ENCODE results near the gene LIMS2. TPM values are rescaled to one million over a fixed set of nuclear protein-coding genes. Genes with fewer than 3 reads are reported as not detected.

The LIMS2 gene
- total RNA-seq, 4 donors from 2014 or later: 86.1 to 111 (median 98.1) TPM

DNA sequence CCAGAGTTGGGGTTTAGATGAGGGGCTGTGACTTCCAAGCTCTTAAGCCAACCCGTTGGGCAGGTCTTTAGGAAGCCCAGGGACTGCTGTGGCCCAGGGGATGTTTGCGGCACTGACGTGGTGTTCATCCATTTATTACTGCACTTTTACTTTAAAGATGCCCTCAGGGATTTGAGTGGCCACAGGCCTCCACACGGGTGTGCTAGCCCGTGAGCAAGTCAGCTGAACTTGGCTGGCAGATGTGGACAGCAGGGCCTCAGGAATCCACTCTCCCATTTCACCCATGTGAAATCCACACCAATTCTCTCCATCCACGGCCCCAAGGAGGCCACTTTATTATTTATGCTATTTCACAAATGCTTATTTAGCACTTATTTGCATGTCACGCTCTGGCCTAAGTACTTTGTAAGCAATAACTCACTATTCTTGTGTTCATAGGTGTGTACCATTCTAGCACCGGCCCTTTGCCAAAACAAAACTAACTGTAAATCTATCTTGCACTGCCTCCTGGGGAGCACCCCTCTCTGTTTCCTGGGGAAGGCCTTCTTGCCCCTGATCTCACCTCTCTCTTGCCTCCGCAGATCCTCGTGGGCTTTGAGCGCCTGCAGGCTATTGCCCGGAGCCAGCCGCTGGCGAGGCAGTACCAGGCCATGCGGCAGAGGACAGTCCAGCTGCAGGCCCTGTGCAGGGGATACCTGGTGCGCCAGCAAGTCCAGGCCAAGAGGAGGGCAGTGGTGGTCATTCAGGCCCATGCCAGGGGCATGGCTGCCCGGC, 68.5 kb downstream of the LIMS2 start:
- DNase-seq (ENCODE audit: low spot score in 2 of 2): no peak
- peaks cover 0 to 27% (median 0%) of the 10 kb centered on the region in 4 donors for H3K9me3 ChIP-seq
- H3K4me3 ChIP-seq: no peak overlapping the region
- no peaks in the 10 kb centered on the region for H3K27me3 ChIP-seq
- no peak overlapping the region for H3K27ac ChIP-seq
- TF ChIP-seq EP300 (IDR thresholded peaks at IDR 0.05): no peak
- no peak for TF ChIP-seq POLR2A (IDR thresholded peaks at IDR 0.05)
- TF ChIP-seq, protein P1, sequence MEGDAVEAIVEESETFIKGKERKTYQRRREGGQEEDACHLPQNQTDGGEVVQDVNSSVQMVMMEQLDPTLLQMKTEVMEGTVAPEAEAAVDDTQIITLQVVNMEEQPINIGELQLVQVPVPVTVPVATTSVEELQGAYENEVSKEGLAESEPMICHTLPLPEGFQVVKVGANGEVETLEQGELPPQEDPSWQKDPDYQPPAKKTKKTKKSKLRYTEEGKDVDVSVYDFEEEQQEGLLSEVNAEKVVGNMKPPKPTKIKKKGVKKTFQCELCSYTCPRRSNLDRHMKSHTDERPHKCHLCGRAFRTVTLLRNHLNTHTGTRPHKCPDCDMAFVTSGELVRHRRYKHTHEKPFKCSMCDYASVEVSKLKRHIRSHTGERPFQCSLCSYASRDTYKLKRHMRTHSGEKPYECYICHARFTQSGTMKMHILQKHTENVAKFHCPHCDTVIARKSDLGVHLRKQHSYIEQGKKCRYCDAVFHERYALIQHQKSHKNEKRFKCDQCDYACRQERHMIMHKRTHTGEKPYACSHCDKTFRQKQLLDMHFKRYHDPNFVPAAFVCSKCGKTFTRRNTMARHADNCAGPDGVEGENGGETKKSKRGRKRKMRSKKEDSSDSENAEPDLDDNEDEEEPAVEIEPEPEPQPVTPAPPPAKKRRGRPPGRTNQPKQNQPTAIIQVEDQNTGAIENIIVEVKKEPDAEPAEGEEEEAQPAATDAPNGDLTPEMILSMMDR (IDR thresholded peaks at IDR 0.05): no peak
- 85 to 90% methylated on average over 17 of the region's 17 CpGs for WGBS, 2 donors
- no peaks in the 10 kb centered on the region for H3K36me3 ChIP-seq
- no peaks in the 10 kb centered on the region for H3K4me1 ChIP-seq

DNA sequence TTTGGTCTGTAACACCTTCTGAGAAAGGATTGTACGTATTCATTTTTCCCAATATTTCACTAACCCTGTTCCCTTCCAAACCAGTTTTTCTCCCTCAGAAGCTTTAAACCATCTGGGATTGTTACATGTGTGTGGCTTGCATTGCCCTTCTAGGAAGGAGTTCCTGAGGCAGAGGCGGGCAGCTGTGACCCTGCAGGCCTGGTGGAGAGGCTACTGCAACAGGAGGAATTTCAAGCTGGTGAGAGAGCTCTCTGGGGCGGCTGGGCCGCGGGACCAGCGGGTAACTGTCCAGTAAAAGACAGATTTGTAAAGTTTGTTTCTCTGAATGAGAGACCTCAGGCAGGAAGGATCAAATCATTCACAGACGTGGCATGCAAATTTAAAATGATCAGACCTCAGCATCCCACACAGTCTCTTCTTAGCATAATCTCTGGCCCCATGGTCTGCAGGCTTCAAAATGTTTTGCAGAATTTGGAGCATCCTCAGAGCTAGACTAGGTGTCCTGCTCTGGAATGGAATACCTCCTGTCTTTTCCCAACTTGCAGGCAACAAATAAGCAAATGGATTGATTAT, 69.6 kb downstream of the LIMS2 start:
- Histone ChIP-seq H3K27me3 (no peaks in the 10 kb centered on the region), H3K9me3 (peaks cover 0 to 16% (median 0%) of the 10 kb centered on the region in 4 donors), H3K4me1 (no peaks in the 10 kb centered on the region), H3K27ac (no peak overlapping the region), H3K4me3 (no peak overlapping the region), H3K36me3 (no peaks in the 10 kb centered on the region)
- DNase-seq (ENCODE audit: low spot score in 2 of 2): no peak
- no peak for TF ChIP-seq POLR2A (IDR thresholded peaks at IDR 0.05)
- no peak for TF ChIP-seq EP300 (IDR thresholded peaks at IDR 0.05)
- TF ChIP-seq, protein P1 (IDR thresholded peaks at IDR 0.05): no peak
- 61 to 69% methylated on average over 7 of the region's 7 CpGs for WGBS, 2 donors

DNA sequence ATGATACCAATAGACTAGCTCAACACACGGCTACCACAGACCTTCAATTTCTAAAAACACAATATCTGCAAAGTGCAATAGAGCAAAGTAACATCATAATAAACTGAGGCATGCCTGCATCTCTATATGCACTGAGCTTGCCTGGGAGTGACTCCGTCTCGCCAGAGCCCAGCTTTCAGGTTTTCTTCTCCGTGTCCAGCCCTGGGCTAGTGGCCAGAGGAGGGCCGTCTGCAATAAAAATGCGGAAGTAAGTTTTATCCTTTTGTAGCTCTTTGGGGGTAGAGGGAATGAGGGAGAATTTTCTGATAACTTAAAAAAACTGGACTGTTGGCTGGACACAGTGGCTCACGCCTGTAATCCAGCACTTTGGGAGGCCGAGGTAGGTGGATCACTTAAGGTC, 70.3 kb downstream of the LIMS2 start:
- Histone ChIP-seq H3K9me3 (peaks cover 0 to 11% (median 0%) of the 10 kb centered on the region in 4 donors), H3K27ac (no peak overlapping the region), H3K4me3 (no peak overlapping the region), H3K27me3 (no peaks in the 10 kb centered on the region), H3K36me3 (no peaks in the 10 kb centered on the region), H3K4me1 (no peaks in the 10 kb centered on the region)
- no peak for TF ChIP-seq EP300 (IDR thresholded peaks at IDR 0.05)
- TF ChIP-seq POLR2A (IDR thresholded peaks at IDR 0.05): no peak
- TF ChIP-seq, protein P1 (IDR thresholded peaks at IDR 0.05): no peak
- no peak for DNase-seq (ENCODE audit: low spot score in 2 of 2)
- WGBS, 2 donors: 79 to 81% methylated on average over 8 of the region's 8 CpGs

DNA sequence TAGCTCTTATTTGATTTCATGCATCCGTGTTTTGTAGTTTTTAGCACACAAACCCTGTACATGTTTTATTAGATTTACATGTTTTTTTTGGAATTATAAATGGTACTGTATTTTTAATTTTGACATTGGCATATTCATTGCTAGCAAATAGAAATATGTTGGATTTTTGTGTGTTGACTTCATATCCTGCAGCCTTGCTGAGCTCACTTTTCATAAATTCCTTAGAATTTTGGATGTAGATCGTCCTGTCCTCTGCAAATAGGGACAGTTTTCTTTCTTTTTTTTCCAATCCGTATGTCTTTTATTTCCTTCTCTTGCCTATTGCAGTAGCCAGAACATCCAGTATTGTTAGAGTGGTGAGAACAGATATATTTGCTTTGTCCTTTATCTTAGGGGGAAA, 76.1 kb downstream of the LIMS2 start:
- Histone ChIP-seq H3K36me3 (no peaks in the 10 kb centered on the region), H3K4me1 (no peaks in the 10 kb centered on the region), H3K27me3 (no peaks in the 10 kb centered on the region), H3K9me3 (peaks cover 0 to 11% (median 0%) of the 10 kb centered on the region in 4 donors), H3K27ac (no peak overlapping the region), H3K4me3 (no peak overlapping the region)
- no peak for DNase-seq (ENCODE audit: low spot score in 2 of 2)
- 43 to 44% methylated on average over 3 of the region's 3 CpGs for WGBS, 2 donors
- TF ChIP-seq, protein P1 (IDR thresholded peaks at IDR 0.05): no peak
- TF ChIP-seq EP300 (IDR thresholded peaks at IDR 0.05) (no peak), POLR2A (IDR thresholded peaks at IDR 0.05) (no peak)

DNA sequence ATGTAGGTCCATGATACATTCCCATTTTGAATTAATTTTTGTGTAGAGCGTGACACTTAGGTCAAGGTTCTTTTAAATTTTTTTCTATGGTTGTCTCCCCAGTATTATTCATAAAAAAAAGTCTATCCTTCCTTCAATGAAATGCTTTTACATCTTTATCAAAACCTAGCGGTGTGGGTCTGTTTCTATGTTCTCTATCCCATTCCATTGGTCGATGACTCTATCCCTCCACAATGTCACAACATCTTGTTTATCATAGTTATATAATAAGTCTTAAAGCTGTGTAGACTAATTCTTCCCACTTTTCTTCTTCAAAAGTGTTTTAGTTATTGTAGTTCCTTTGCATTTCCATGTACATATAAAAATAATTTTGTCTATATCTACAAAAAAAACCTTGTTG, 76.6 kb downstream of the LIMS2 start:
- Histone ChIP-seq H3K36me3 (no peaks in the 10 kb centered on the region), H3K9me3 (peaks cover 0 to 8% (median 0%) of the 10 kb centered on the region in 4 donors), H3K4me3 (no peak overlapping the region), H3K27me3 (no peaks in the 10 kb centered on the region), H3K4me1 (no peaks in the 10 kb centered on the region), H3K27ac (no peak overlapping the region)
- TF ChIP-seq POLR2A (IDR thresholded peaks at IDR 0.05): no peak
- no peak for TF ChIP-seq EP300 (IDR thresholded peaks at IDR 0.05)
- TF ChIP-seq, protein P1 (IDR thresholded peaks at IDR 0.05): no peak
- DNase-seq (ENCODE audit: low spot score in 2 of 2): no peak
- WGBS, 2 donors: 82 to 89% methylated on average over 3 of the region's 3 CpGs

Data from tibial nerve (tissue), 4 donors.